ENCODE results near the gene ADAM12.

Gene ADAM12

GRCh38 chr10:126170776-126171175 is 217.5 kb downstream of the ADAM12 start:
- DNase-seq = no peak

- DNase-seq = no peak
These were observed 217.9 kb downstream of the ADAM12 start for GRCh38 chr10:126170371-126170770.

GRCh38 chr10:126169899-126170298 is 218.4 kb downstream of the ADAM12 start:
- no peak for DNase-seq

GRCh38 chr10:126166797-126167196 is 221.5 kb downstream of the ADAM12 start:
- DNase-seq = no peak

GRCh38 chr10:126165874-126166273 is 222.4 kb downstream of the ADAM12 start:
- no peak for DNase-seq

- no peak for DNase-seq
These were observed 224.8 kb downstream of the ADAM12 start for GRCh38 chr10:126163506-126163905.

GRCh38 chr10:126161691-126162090 is 226.6 kb downstream of the ADAM12 start:
- no peak for DNase-seq

GRCh38 chr10:126160971-126161630 is 227.2 kb downstream of the ADAM12 start:
- DNase-seq = peak; percentile 47 to 80

GRCh38 chr10:126160571-126160970 is 227.7 kb downstream of the ADAM12 start:
- DNase-seq = no peak

- no peak for DNase-seq
These were observed 230.0 kb downstream of the ADAM12 start for GRCh38 chr10:126158133-126158892.

- DNase-seq = no peak
These were observed 231.1 kb downstream of the ADAM12 start for GRCh38 chr10:126157189-126157588.

GRCh38 chr10:126156503-126156902 is 231.8 kb downstream of the ADAM12 start:
- DNase-seq = no peak

- no peak for DNase-seq
These were observed 232.3 kb downstream of the ADAM12 start for GRCh38 chr10:126156012-126156411.

GRCh38 chr10:126155528-126155927 is 232.7 kb downstream of the ADAM12 start:
- DNase-seq = no peak

- no peak for DNase-seq
These were observed 234.3 kb downstream of the ADAM12 start for GRCh38 chr10:126153711-126154628.

- no peak for DNase-seq
These were observed 240.2 kb downstream of the ADAM12 start for GRCh38 chr10:126147866-126148587.

GRCh38 chr10:126146771-126147170 is 241.5 kb downstream of the ADAM12 start:
- DNase-seq = no peak

GRCh38 chr10:126143117-126143516 is 245.2 kb downstream of the ADAM12 start:
- no peak for DNase-seq

GRCh38 chr10:126140746-126141273 is 247.5 kb downstream of the ADAM12 start:
- DNase-seq = no peak

GRCh38 chr10:126137562-126138221 is 250.6 kb downstream of the ADAM12 start:
- no peak for DNase-seq

- no peak for DNase-seq
These were observed 252.2 kb downstream of the ADAM12 start for GRCh38 chr10:126135941-126136595.
